ENCODE results near the gene CCDC170. TPM values are rescaled to one million over a fixed set of nuclear protein-coding genes. Genes with fewer than 3 reads are reported as not detected.
"Not testable (repeated sequence)": the region's sequence is repeated elsewhere in the genome, so short reads cannot be mapped to it uniquely, and the experiment has no call there.

Gene CCDC170
- total and polyA plus RNA-seq, 4 donors: 2.4 to 24.1 (median 13.2) TPM

- Histone ChIP-seq H3K27ac (ENCODE audit: low read depth in 1 of 2, low read length in 1 of 2) (peak overlapping the region; percentile 92 to 98), H3K4me3 (peak overlapping the region; percentile 92), H3K4me1 (ENCODE audit: control insufficient read depth in 5 of 5, insufficient read depth in 5 of 5, low read length in 5 of 5) (peaks cover 2 to 14% (median 3%) of the 10 kb centered on the region in 5 donors), H3K9ac (ENCODE audit: insufficient read depth in 1 of 2, low read length in 2 of 2) (peak overlapping the region; percentile 66 to 94), H3K36me3 (ENCODE audit: control insufficient read depth in 4 of 4, insufficient read depth in 4 of 4, low read length in 4 of 4) (peaks cover 0 to 4% (median 0%) of the 10 kb centered on the region in 4 donors), H3K27me3 (ENCODE audit: control insufficient read depth in 3 of 3, insufficient read depth in 3 of 3, low read length in 2 of 3) (no peaks in the 10 kb centered on the region), H3K9me3 (ENCODE audit: control insufficient read depth in 4 of 4, insufficient read depth in 3 of 4, low read length in 3 of 4) (no peaks in the 10 kb centered on the region)
- DNase-seq (peak in 2 of 3 donors; percentile 54 to 57), ATAC-seq (ENCODE audit: insufficient read depth, low FRiP score) (no peak)
- 1% methylated on average over 24 of the region's 24 CpGs for whole genome bisulfite sequencing, 2 donors
- TF ChIP-seq CTCF (IDR thresholded peaks at IDR 0.05; ENCODE audit: control extremely low read depth, extremely low read depth): no peak
Observed at GRCh38 chr6:151452750-151453427, 40.9 kb upstream of the CCDC170 start.

GRCh38 chr6:151455751-151456398 is 37.9 kb upstream of the CCDC170 start:
- H3K9ac ChIP-seq (ENCODE audit: insufficient read depth in 1 of 2, low read length in 2 of 2); H3K36me3 ChIP-seq (ENCODE audit: control insufficient read depth in 4 of 4, insufficient read depth in 4 of 4, low read length in 4 of 4); H3K27me3 ChIP-seq (ENCODE audit: control insufficient read depth in 3 of 3, insufficient read depth in 3 of 3, low read length in 2 of 3); H3K27ac ChIP-seq (ENCODE audit: low read depth in 1 of 2, low read length in 1 of 2); DNase-seq; H3K4me3 ChIP-seq; H3K9me3 ChIP-seq (ENCODE audit: control insufficient read depth in 4 of 4, insufficient read depth in 3 of 4, low read length in 3 of 4); ATAC-seq (ENCODE audit: insufficient read depth, low FRiP score): not testable (repeated sequence)
- WGBS, 2 donors: 66 to 80% methylated on average over 7 of the region's 10 CpGs
- H3K4me1 ChIP-seq (ENCODE audit: control insufficient read depth in 5 of 5, insufficient read depth in 5 of 5, low read length in 5 of 5): peaks cover 2 to 14% (median 3%) of the 10 kb centered on the region in 5 donors

- H3K9me3 ChIP-seq (ENCODE audit: control insufficient read depth in 4 of 4, insufficient read depth in 3 of 4, low read length in 3 of 4): no peaks in the 10 kb centered on the region
- TF ChIP-seq CTCF (IDR thresholded peaks at IDR 0.05; ENCODE audit: control extremely low read depth, extremely low read depth): no peak
- H3K27me3 ChIP-seq (ENCODE audit: control insufficient read depth in 3 of 3, insufficient read depth in 3 of 3, low read length in 2 of 3): no peaks in the 10 kb centered on the region
- H3K9ac ChIP-seq (ENCODE audit: insufficient read depth in 1 of 2, low read length in 2 of 2): no peak overlapping the region
- DNase-seq (no peak), ATAC-seq (ENCODE audit: insufficient read depth, low FRiP score) (no peak)
- peaks cover 0 to 2% (median 0%) of the 10 kb centered on the region in 5 donors for H3K4me1 ChIP-seq (ENCODE audit: control insufficient read depth in 5 of 5, insufficient read depth in 5 of 5, low read length in 5 of 5)
- H3K4me3 ChIP-seq: no peak overlapping the region
- peaks cover 11 to 27% (median 14%) of the 10 kb centered on the region in 4 donors for H3K36me3 ChIP-seq (ENCODE audit: control insufficient read depth in 4 of 4, insufficient read depth in 4 of 4, low read length in 4 of 4)
- H3K27ac ChIP-seq (ENCODE audit: low read depth in 1 of 2, low read length in 1 of 2): no peak overlapping the region
- WGBS, 2 donors: 88 to 97% methylated on average over 4 of the region's 4 CpGs
Observed at GRCh38 chr6:151461673-151462072, 32.1 kb upstream of the CCDC170 start.

- H3K36me3 ChIP-seq (ENCODE audit: control insufficient read depth in 4 of 4, insufficient read depth in 4 of 4, low read length in 4 of 4): peaks cover 11 to 25% (median 16%) of the 10 kb centered on the region in 4 donors
- H3K4me1 ChIP-seq (ENCODE audit: control insufficient read depth in 5 of 5, insufficient read depth in 5 of 5, low read length in 5 of 5): no peaks in the 10 kb centered on the region
- DNase-seq (no peak), ATAC-seq (ENCODE audit: insufficient read depth, low FRiP score) (no peak)
- no peaks in the 10 kb centered on the region for H3K27me3 ChIP-seq (ENCODE audit: control insufficient read depth in 3 of 3, insufficient read depth in 3 of 3, low read length in 2 of 3)
- no peak overlapping the region for H3K4me3 ChIP-seq
- H3K27ac ChIP-seq (ENCODE audit: low read depth in 1 of 2, low read length in 1 of 2): no peak overlapping the region
- no peak for TF ChIP-seq CTCF (IDR thresholded peaks at IDR 0.05; ENCODE audit: control extremely low read depth, extremely low read depth)
- no peaks in the 10 kb centered on the region for H3K9me3 ChIP-seq (ENCODE audit: control insufficient read depth in 4 of 4, insufficient read depth in 3 of 4, low read length in 3 of 4)
- no peak overlapping the region for H3K9ac ChIP-seq (ENCODE audit: insufficient read depth in 1 of 2, low read length in 2 of 2)
Observed at GRCh38 chr6:151464702-151465101, 29.1 kb upstream of the CCDC170 start.

Data from lung (tissue), 12 donors.